Upper lobe of left lung (tissue), 4 donors: Measurements from ENCODE around the gene SDSL.

Experiments
- CTCF ChIP-seq, 6 experiments: fragments of 450-650 bp in 4 of 6; fragments of 200-600 bp in 2 of 6; sonication (generic) in 2 of 6; IDR thresholded peaks; one replicate each; pipeline ENCODE4 v1.5.1; 2016 to 2019; ENCODE audit warnings: antibody characterized with exemption in 6 of 6
- EP300 ChIP-seq, 4 donors: sonication (generic); formaldehyde crosslinking; IDR thresholded peaks; one replicate each; pipeline ENCODE4 v1.5.1; 2017; ENCODE audit warnings: antibody characterized with exemption in 4 of 4, control low read depth in 2 of 4
- POLR2A ChIP-seq, 4 donors: fragments of 450-650 bp; IDR thresholded peaks; one replicate each; pipeline ENCODE4 v1.5.1; 2016 to 2017; ENCODE audit warnings: antibody characterized with exemption in 4 of 4, mild to moderate bottlenecking in 2 of 4
- POLR2AphosphoS5 ChIP-seq, 2 donors: sonication (generic); formaldehyde crosslinking; IDR thresholded peaks; one replicate each; pipeline ENCODE4 v1.5.1; 2017; ENCODE audit warnings: antibody characterized with exemption in 2 of 2

GRCh38 chr12:113469949-113470743 lies 48.0 kb downstream of the SDSL start:
- no peak for TF ChIP-seq POLR2A (IDR thresholded peaks at IDR 0.05)
- no peak for TF ChIP-seq CTCF (IDR thresholded peaks at IDR 0.05)
- no peak for TF ChIP-seq POLR2AphosphoS5 (IDR thresholded peaks at IDR 0.05)
- TF ChIP-seq EP300 (IDR thresholded peaks at IDR 0.05), result no peak
